HepG2 (cell line): ENCODE data around the gene RAB29. TPM values are rescaled to one million over a fixed set of nuclear protein-coding genes. Genes with fewer than 3 reads are reported as not detected.

Experiments used
- ATAC-seq: fragments of 200-7000 bp; cut with Tn5 transposase; 3 replicates; pipeline ENCODE4 v1.9.1; 2020; ENCODE audit warnings: mild to moderate bottlenecking, moderate library complexity
- BruUV-seq: library from RNA; stranded (reverse); fragments of 400-500 nt; replicated peaks from 2 replicates; lab custom pipeline; 2021; lab: Mats Ljungman, UMichigan
- CTCF ChIA-PET: fragments of 300-600 bp; formaldehyde crosslinking; extraction: SDS; loops from one replicate; lab custom pipeline; 2021; ENCODE audit warnings: low total read pairs, inconsistent platforms, low intra/inter-chr PET ratio; lab: Yijun Ruan, JAX
- POLR2A ChIA-PET: fragments of 350-600 bp; sonication (Branson Sonifier 250); formaldehyde crosslinking; loops from one replicate; lab custom pipeline; 2020; ENCODE audit warnings: antibody characterized with exemption, inconsistent platforms; lab: Yijun Ruan, JAX
- DNase-seq: peaks from one replicate; pipeline ENCODE4 v3.0.0-alpha.2; 2015; ENCODE audit warnings: low spot score
- FAIRE-seq: peaks from 3 replicates; lab custom pipeline; 2011; peaks lifted over from hg19 to GRCh38; lab: Jason Lieb, UNC
- H2AFZ ChIP-seq: one replicate; pipeline ENCODE4 v1.6.1; 2011; ENCODE audit warnings: low read length, inconsistent platforms
- H3K27ac ChIP-seq: fragments of 300-600 bp; 3 replicates; pipeline ENCODE4 v1.8.0; 2011; ENCODE audit warnings: mixed run types, mild to moderate bottlenecking, mixed read lengths, low read length, inconsistent platforms; ENCODE audit not compliant: insufficient read depth; ENCODE audit errors: extremely low read length
- H3K27me3 ChIP-seq, 2 experiments: fragments of 200-600 bp in 1 of 2; 2 replicates in 1 of 2; 3 replicates in 1 of 2; pipeline versions ENCODE4 v1.6.0 to v1.8.0; 2011; ENCODE audit warnings: low read length in 2 of 2, mild to moderate bottlenecking in 2 of 2, moderate library complexity in 2 of 2, inconsistent platforms in 1 of 2; ENCODE audit not compliant: insufficient read depth in 2 of 2, control insufficient read depth in 1 of 2
- H3K36me3 ChIP-seq, 2 experiments: fragments of 200-600 bp in 1 of 2; replicated peaks in 1 of 2; 2 replicates in 1 of 2; 3 replicates in 1 of 2; pipeline versions ENCODE4 v1.5.1 to v1.8.0; 2011; ENCODE audit warnings: low read length in 2 of 2, inconsistent platforms in 1 of 2; ENCODE audit not compliant: insufficient read depth in 2 of 2, control insufficient read depth in 1 of 2
- H3K4me1 ChIP-seq: 2 replicates; pipeline ENCODE4 v1.5.1; 2012; ENCODE audit warnings: low read length, inconsistent platforms; ENCODE audit not compliant: insufficient read depth
- H3K4me2 ChIP-seq: 2 replicates; pipeline ENCODE4 v1.6.0; 2011; ENCODE audit warnings: low read depth, low read length, inconsistent platforms
- H3K4me3 ChIP-seq, 3 experiments: fragments of 200-600 bp in 1 of 3; sonication (generic), shearing (Covaris generic) in 1 of 3; replicated peaks in 1 of 3; 2 replicates each; pipeline ENCODE4 v1.5.1; 2011 to 2016; ENCODE audit warnings: low read length in 3 of 3, inconsistent platforms in 2 of 3, low read depth in 2 of 3, mild to moderate bottlenecking in 2 of 3, control low read depth in 1 of 3, mixed read lengths in 1 of 3; ENCODE audit not compliant: insufficient read depth in 1 of 3
- H3K79me2 ChIP-seq: one replicate; pipeline ENCODE4 v1.6.1; 2011; ENCODE audit warnings: low read length, inconsistent platforms; ENCODE audit not compliant: insufficient read depth
- H3K9ac ChIP-seq: 2 replicates; pipeline ENCODE4 v1.6.0; 2011; ENCODE audit warnings: mild to moderate bottlenecking, low read depth, low read length, inconsistent platforms; ENCODE audit not compliant: insufficient read depth
- H3K9me3 ChIP-seq: 2 replicates; pipeline ENCODE4 v1.5.1; 2012; ENCODE audit warnings: mild to moderate bottlenecking, low read length
- H4K20me1 ChIP-seq: 2 replicates; pipeline ENCODE4 v1.6.0; 2011; ENCODE audit warnings: inconsistent platforms, mild to moderate bottlenecking, low read length, moderate library complexity; ENCODE audit not compliant: insufficient read depth
- ATF4 ChIP-seq, 2 experiments: fragments of 450-650 bp in 1 of 2; sonication (generic) in 1 of 2; formaldehyde crosslinking; IDR thresholded peaks; 2 replicates each; pipeline versions ENCODE4 v1.5.0 to v1.8.0; 2020 to 2022; ENCODE audit warnings: mild to moderate bottlenecking in 1 of 2, missing genetic modification reagents in 1 of 2
- CSRNP1 ChIP-seq: sonication (generic); formaldehyde crosslinking; IDR thresholded peaks from 2 replicates; pipeline ENCODE4 v1.8.1; 2023; ENCODE audit warnings: mild to moderate bottlenecking, missing genetic modification reagents
- FOXJ3 ChIP-seq: sonication (generic); formaldehyde crosslinking; IDR thresholded peaks from 2 replicates; pipeline ENCODE4 v1.4.0; 2020; ENCODE audit warnings: missing genetic modification reagents, mild to moderate bottlenecking, borderline replicate concordance
- FOXP1 ChIP-seq, 2 experiments: fragments of 450-650 bp in 1 of 2; IDR thresholded peaks; 2 replicates each; pipeline ENCODE4 v1.6.1; 2017 to 2018; ENCODE audit warnings: antibody characterized with exemption in 1 of 2
- KDM3A ChIP-seq: IDR thresholded peaks from 2 replicates; pipeline ENCODE4 v1.6.1; 2018; ENCODE audit warnings: low read depth, missing compliant biosample characterization
- MAZ ChIP-seq, 2 experiments: sonication (generic) in 1 of 2; formaldehyde crosslinking in 1 of 2; IDR thresholded peaks; 2 replicates each; pipeline versions ENCODE4 v1.5.0 to v1.6.1; 2012 to 2020; ENCODE audit warnings: low read depth in 2 of 2, mild to moderate bottlenecking in 2 of 2, borderline replicate concordance in 1 of 2, improper control_type of control experiment in 1 of 2, low read length in 1 of 2, missing genetic modification reagents in 1 of 2, moderate library complexity in 1 of 2
- MXD4 ChIP-seq: IDR thresholded peaks from 2 replicates; pipeline ENCODE4 v1.6.1; 2016; ENCODE audit warnings: mild to moderate bottlenecking, missing biosample characterization, missing genetic modification reagents
- NFYB ChIP-seq: sonication (generic); formaldehyde crosslinking; IDR thresholded peaks from 2 replicates; pipeline ENCODE4 v1.4.0; 2020; ENCODE audit warnings: missing genetic modification reagents
- NFYC ChIP-seq: IDR thresholded peaks from 2 replicates; pipeline ENCODE4 v1.6.1; 2016; ENCODE audit warnings: missing genetic modification reagents, missing compliant biosample characterization
- PHF21A ChIP-seq: sonication (generic); formaldehyde crosslinking; IDR thresholded peaks from 2 replicates; pipeline ENCODE4 v1.5.0; 2020; ENCODE audit warnings: mild to moderate bottlenecking, missing genetic modification reagents
- RFXAP ChIP-seq: sonication (generic); formaldehyde crosslinking; IDR thresholded peaks from 2 replicates; pipeline ENCODE4 v1.4.0; 2020; ENCODE audit warnings: missing genetic modification reagents, borderline replicate concordance
- SP1 ChIP-seq, 2 experiments: fragments of 450-650 bp in 1 of 2; sonication (generic) in 1 of 2; formaldehyde crosslinking in 1 of 2; IDR thresholded peaks; 2 replicates each; pipeline versions ENCODE4 v1.4.0 to v1.6.1; 2016 to 2020; ENCODE audit warnings: missing genetic modification reagents in 1 of 2
- SP2 ChIP-seq: sonication (generic); formaldehyde crosslinking; IDR thresholded peaks from 2 replicates; pipeline ENCODE4 v1.5.1; 2020; ENCODE audit warnings: mild to moderate bottlenecking, missing genetic modification reagents
- TAF15 ChIP-seq: fragments of 200-400 bp; formaldehyde crosslinking; IDR thresholded peaks from one replicate; pipeline ENCODE4 v1.6.1; 2018; ENCODE audit warnings: mild to moderate bottlenecking, low read depth, low read length; ENCODE audit not compliant: poor library complexity, severe bottlenecking
- YEATS4 ChIP-seq: sonication (generic); formaldehyde crosslinking; IDR thresholded peaks from 2 replicates; pipeline ENCODE4 v1.4.0; 2020; ENCODE audit warnings: missing genetic modification reagents, borderline replicate concordance
- ZC3H13 ChIP-seq: sonication (generic); formaldehyde crosslinking; IDR thresholded peaks from 2 replicates; pipeline ENCODE4 v1.8.1; 2023; ENCODE audit warnings: mild to moderate bottlenecking, missing genetic modification reagents, moderate library complexity
- ZNF766 ChIP-seq: sonication (generic); formaldehyde crosslinking; IDR thresholded peaks from 2 replicates; pipeline ENCODE4 v1.5.0; 2020; ENCODE audit warnings: missing genetic modification reagents, borderline replicate concordance
- WGBS: methylation state at CpG from one replicate; pipeline ENCODE4 v1.1.6; 2017; ENCODE audit warnings: low lambda C conversion rate; 5-methylcytosine and 5-hydroxymethylcytosine counted together
- in situ Hi-C: cut with HindIII; loops from 2 replicates; pipeline ENCODE4 v1.10.0; 2017; ENCODE audit warnings: low pct_unique_long_range_greater_than_20kb; ENCODE audit not compliant: extremely low pct_ligation_motif_present
- intact Hi-C: fragments of 100-400 bp; cut with micrococcal nuclease; formaldehyde crosslinking; loops from one replicate; pipeline ENCODE4 v1.10.0; 2022; ENCODE audit not compliant: unreplicated experiment
- polyA plus RNA-seq, 8 experiments: library from polyadenylated mRNA; depleted of rRNA in 3 of 8; stranded (reverse) in 7 of 8; unstranded in 1 of 8; fragments of >200 nt; fragmentation: Illumina TruSeq in 4 of 8; extraction: Trizol in 4 of 8; gene quantifications; 2 replicates each; pipeline versions ENCODE4 v1.2.1 to v1.2.3, GENCODE V29; 2011 to 2016; ENCODE audit warnings: low read depth in 4 of 8, missing spikeins in 1 of 8, mixed read lengths in 1 of 8; ENCODE audit not compliant: insufficient read depth in 1 of 8
- total RNA-seq, 5 experiments: library from RNA; depleted of rRNA; stranded (reverse); fragments of >200 nt; fragmentation: Illumina TruSeq; extraction: Trizol; gene quantifications; 2 replicates each; pipeline ENCODE4 v1.2.3, GENCODE V29; 2016; ENCODE audit warnings: low read depth in 1 of 5
- TF ChIP-seq, protein P1 (sequence below): sonication (generic); formaldehyde crosslinking; IDR thresholded peaks from 2 replicates; pipeline ENCODE4 v1.8.0; 2022; ENCODE audit warnings: low read depth, missing genetic modification reagents

The RAB29 gene
- total and polyA plus RNA-seq, 2 of the 13 experiments (the other 11 are each of a cell fraction or from before 2014, with no cell fraction given) = 8.7 to 10.1 TPM

- FAIRE-seq (no peak), ATAC-seq (peak; percentile 90), DNase-seq (peak; percentile 68)
- Histone ChIP-seq H3K9me3 (no peaks in the 10 kb centered on the region), H3K27me3 (peaks cover 1 to 23% of the 10 kb centered on the region in 2 experiments; a peak in 3 of 5 replicates), H3K9ac (peak within 1 kb of the TSS; percentile 51; the same call in 1 of the 2 replicates), H3K27ac (no peak within 1 kb of the TSS), H3K4me3 (peak within 1 kb of the TSS; percentile 59 to 80 (median 76)), H3K79me2 (no peaks in the 10 kb centered on the region), H3K4me1 (peaks cover 22% of the 10 kb centered on the region), H3K36me3 (no peaks in the 10 kb centered on the region), H3K4me2 (peak within 1 kb of the TSS; percentile 92), H2AFZ (no peak within 1 kb of the TSS), H4K20me1 (no peaks in the 10 kb centered on the region)
- intact Hi-C loops (no loop called here), in situ Hi-C loops (no loop called here)
- BruUV-seq = no TSS peak
- ChIA-PET POLR2A (no interaction called here), CTCF (no interaction called here)
- WGBS = 1% methylated on average over 18 of the region's 83 CpGs
- TF ChIP-seq FOXJ3 (CRISPR knock-in tag) (no peak), MXD4 (CRISPR knock-in tag) (no peak), KDM3A (CRISPR knock-in tag) (0 out of 2 replicates have a peak, but pooled peaks have one; percentile 18), SP2 (CRISPR knock-in tag) (peak; percentile 91), RFXAP (CRISPR knock-in tag) (peak; percentile 41; the same call in 1 of the 2 replicates), MAZ (IDR thresholded peaks at IDR 0.05; ENCODE audit: borderline replicate concordance, low read depth, low read length) (0 out of 2 replicates have a peak, but pooled peaks have one; percentile 16), MAZ (CRISPR knock-in tag; IDR thresholded peaks at IDR 0.05; ENCODE audit: low read depth) (no peak), YEATS4 (CRISPR knock-in tag) (0 out of 2 replicates have a peak, but pooled peaks have one; percentile 11), FOXP1 (IDR thresholded peaks at IDR 0.05) (no peak), FOXP1 (CRISPR knock-in tag; IDR thresholded peaks at IDR 0.05) (0 out of 2 replicates have a peak, but pooled peaks have one; percentile 6), PHF21A (no peak), ATF4 (CRISPR knock-in tag; IDR thresholded peaks at IDR 0.05) (0 out of 4 replicates have a peak, but pooled peaks of 1 of the 2 experiments have one; percentile 35), NFYC (CRISPR knock-in tag) (peak; percentile 83), ZNF766 (CRISPR knock-in tag) (0 out of 2 replicates have a peak, but pooled peaks have one; percentile 31), SP1 (IDR thresholded peaks at IDR 0.05) (no peak), SP1 (CRISPR knock-in tag; IDR thresholded peaks at IDR 0.05) (peak; percentile 82), CSRNP1 (0 out of 2 replicates have a peak, but pooled peaks have one; percentile 53), NFYB (CRISPR knock-in tag) (peak; percentile 86), ZC3H13 (CRISPR knock-in tag) (0 out of 2 replicates have a peak, but pooled peaks have one; percentile 39), TAF15 (no peak)
- TF ChIP-seq, protein P1, sequence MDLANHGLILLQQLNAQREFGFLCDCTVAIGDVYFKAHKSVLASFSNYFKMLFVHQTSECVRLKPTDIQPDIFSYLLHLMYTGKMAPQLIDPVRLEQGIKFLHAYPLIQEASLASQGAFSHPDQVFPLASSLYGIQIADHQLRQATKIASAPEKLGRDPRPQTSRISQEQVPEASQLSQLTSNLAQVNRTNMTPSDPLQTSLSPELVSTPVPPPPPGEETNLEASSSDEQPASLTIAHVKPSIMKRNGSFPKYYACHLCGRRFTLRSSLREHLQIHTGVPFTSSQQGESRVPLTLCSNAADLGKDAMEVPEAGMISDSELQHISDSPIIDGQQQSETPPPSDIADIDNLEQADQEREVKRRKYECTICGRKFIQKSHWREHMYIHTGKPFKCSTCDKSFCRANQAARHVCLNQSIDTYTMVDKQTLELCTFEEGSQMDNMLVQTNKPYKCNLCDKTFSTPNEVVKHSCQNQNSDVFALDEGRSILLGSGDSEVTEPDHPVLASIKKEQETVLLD (CRISPR knock-in tag) = 0 out of 2 replicates have a peak, but pooled peaks have one; percentile 29
These were observed 37.8 kb upstream of the RAB29 start, which contains the start of gene SLC41A1 for GRCh38 chr1:205812878-205813754. Gene SLC41A1 (minus strand): TSS chr1:205813198. CDS start chr1:205810441, 2,757 bp downstream.
